Measurements from ENCODE around the gene KLF1.

DNA sequence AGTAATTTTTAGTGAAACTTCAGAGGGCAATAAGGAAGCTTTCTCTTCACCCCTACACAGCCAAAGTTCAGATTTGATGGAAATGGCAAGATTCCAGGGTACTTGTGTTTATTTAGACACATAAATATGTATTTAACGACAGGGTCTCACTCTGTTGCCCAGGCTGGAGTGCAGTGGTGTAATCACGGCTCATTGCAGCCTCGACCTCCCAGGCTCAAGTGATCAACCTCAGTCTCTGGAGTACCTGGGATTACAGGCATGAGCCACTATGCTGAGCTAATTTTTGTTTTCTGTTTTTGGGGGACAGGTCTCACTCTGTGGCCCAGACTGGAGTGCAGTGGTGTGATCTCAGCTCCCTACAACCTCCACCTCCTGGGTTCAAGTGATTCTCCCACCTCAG, 34.0 kb upstream of the KLF1 start:
- TF ChIP-seq, protein P1, sequence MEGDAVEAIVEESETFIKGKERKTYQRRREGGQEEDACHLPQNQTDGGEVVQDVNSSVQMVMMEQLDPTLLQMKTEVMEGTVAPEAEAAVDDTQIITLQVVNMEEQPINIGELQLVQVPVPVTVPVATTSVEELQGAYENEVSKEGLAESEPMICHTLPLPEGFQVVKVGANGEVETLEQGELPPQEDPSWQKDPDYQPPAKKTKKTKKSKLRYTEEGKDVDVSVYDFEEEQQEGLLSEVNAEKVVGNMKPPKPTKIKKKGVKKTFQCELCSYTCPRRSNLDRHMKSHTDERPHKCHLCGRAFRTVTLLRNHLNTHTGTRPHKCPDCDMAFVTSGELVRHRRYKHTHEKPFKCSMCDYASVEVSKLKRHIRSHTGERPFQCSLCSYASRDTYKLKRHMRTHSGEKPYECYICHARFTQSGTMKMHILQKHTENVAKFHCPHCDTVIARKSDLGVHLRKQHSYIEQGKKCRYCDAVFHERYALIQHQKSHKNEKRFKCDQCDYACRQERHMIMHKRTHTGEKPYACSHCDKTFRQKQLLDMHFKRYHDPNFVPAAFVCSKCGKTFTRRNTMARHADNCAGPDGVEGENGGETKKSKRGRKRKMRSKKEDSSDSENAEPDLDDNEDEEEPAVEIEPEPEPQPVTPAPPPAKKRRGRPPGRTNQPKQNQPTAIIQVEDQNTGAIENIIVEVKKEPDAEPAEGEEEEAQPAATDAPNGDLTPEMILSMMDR (conservative IDR thresholded peaks at IDR 0.05; ENCODE audit: low read depth, low read length) = no peak
- no peak for TF ChIP-seq EZH2 (IDR thresholded peaks at IDR 0.05; ENCODE audit: borderline replicate concordance, low read depth, low read length, poor library complexity, severe bottlenecking)
